Choroid plexus epithelial cell (primary cell): ENCODE results near the gene LMF1.

Experiments
- DNase-seq: peaks from one replicate; pipeline ENCODE4 v3.0.0-alpha.2; 2010; ENCODE audit warnings: low read depth
- H3K4me3 ChIP-seq: 2 replicates; pipeline ENCODE4 v1.5.1; 2011; ENCODE audit warnings: low read depth, mild to moderate bottlenecking, control low read depth, low read length, moderate library complexity
- CTCF ChIP-seq: conservative IDR thresholded peaks from 2 replicates; pipeline ENCODE4 v1.5.1; 2011; ENCODE audit warnings: low read depth, mild to moderate bottlenecking, control low read depth, inconsistent platforms, low read length, moderate library complexity

LMF1 gene

GRCh38 chr16:927931-928330 is 42.9 kb downstream of the LMF1 start:
- no peak for DNase-seq
- TF ChIP-seq CTCF, result no peak
- H3K4me3 ChIP-seq, result no peak overlapping the region

GRCh38 chr16:927406-927805 is 43.4 kb downstream of the LMF1 start:
- H3K4me3 ChIP-seq, result no peak overlapping the region
- no peak for TF ChIP-seq CTCF
- DNase-seq, result no peak

- no peak overlapping the region for H3K4me3 ChIP-seq
- DNase-seq, result no peak
- TF ChIP-seq CTCF, result no peak
These were observed 44.1 kb downstream of the LMF1 start for GRCh38 chr16:926715-927114.

- TF ChIP-seq CTCF, result no peak
- DNase-seq, result no peak
- H3K4me3 ChIP-seq, result no peak overlapping the region
These were observed 46.0 kb downstream of the LMF1 start for GRCh38 chr16:924806-925205.

GRCh38 chr16:924063-924462 is 46.7 kb downstream of the LMF1 start:
- H3K4me3 ChIP-seq, result no peak overlapping the region
- no peak for DNase-seq
- TF ChIP-seq CTCF, result no peak

GRCh38 chr16:923184-923583 is 47.6 kb downstream of the LMF1 start:
- DNase-seq, result no peak
- TF ChIP-seq CTCF, result no peak
- H3K4me3 ChIP-seq, result no peak overlapping the region

GRCh38 chr16:922051-922450 is 48.7 kb downstream of the LMF1 start:
- DNase-seq, result no peak
- H3K4me3 ChIP-seq, result no peak overlapping the region
- no peak for TF ChIP-seq CTCF
